Mesothelial cell of epicardium (in vitro differentiated cells): ENCODE data around the gene MED22. TPM values are rescaled to one million over a fixed set of nuclear protein-coding genes. Genes with fewer than 3 reads are reported as not detected.
"Not testable (repeated sequence)": the region's sequence is repeated elsewhere in the genome, so short reads cannot be mapped to it uniquely, and the experiment has no call there.

ENCODE experiments used
- DNase-seq, 2 experiments: peaks; one replicate each; pipeline ENCODE4 v3.0.0; 2021; ENCODE audit warnings: low spot score in 2 of 2; ENCODE audit not compliant: unreplicated experiment in 2 of 2
- H3K27ac Mint-ChIP-seq: 2 replicates; pipeline ENCODE4 v1.8.0; 2021; ENCODE audit warnings: mixed read lengths
- H3K27me3 Mint-ChIP-seq: 2 replicates; pipeline ENCODE4 v1.8.0; 2021; ENCODE audit warnings: low read depth, mixed read lengths
- H3K36me3 Mint-ChIP-seq: 2 replicates; pipeline ENCODE4 v1.8.0; 2021; ENCODE audit warnings: mixed read lengths
- H3K4me1 Mint-ChIP-seq: 2 replicates; pipeline ENCODE4 v1.8.0; 2021; ENCODE audit warnings: mixed read lengths
- H3K4me3 Mint-ChIP-seq: 2 replicates; pipeline ENCODE4 v1.8.0; 2021; ENCODE audit warnings: mild to moderate bottlenecking, moderate library complexity, mixed read lengths
- H3K9me3 Mint-ChIP-seq: 2 replicates; pipeline ENCODE4 v1.8.0; 2021; ENCODE audit warnings: mixed read lengths
- total RNA-seq: library from RNA; stranded (reverse); gene quantifications from 3 replicates; pipeline ENCODE4 v1.2.1, GENCODE V29; 2021
- TF ChIP-seq, protein P1 (sequence below): fragments of 200-600 bp; sonication (generic); IDR thresholded peaks from one replicate; pipeline ENCODE4 v1.5.0; 2021; ENCODE audit warnings: antibody characterized with exemption; ENCODE audit not compliant: unreplicated experiment

Gene MED22
- total RNA-seq, 1 donor from 2014 or later, result 35.1 TPM

GRCh38 chr9:133303266-133304157 is 44.4 kb downstream of the MED22 start:
- TF ChIP-seq, protein P1, sequence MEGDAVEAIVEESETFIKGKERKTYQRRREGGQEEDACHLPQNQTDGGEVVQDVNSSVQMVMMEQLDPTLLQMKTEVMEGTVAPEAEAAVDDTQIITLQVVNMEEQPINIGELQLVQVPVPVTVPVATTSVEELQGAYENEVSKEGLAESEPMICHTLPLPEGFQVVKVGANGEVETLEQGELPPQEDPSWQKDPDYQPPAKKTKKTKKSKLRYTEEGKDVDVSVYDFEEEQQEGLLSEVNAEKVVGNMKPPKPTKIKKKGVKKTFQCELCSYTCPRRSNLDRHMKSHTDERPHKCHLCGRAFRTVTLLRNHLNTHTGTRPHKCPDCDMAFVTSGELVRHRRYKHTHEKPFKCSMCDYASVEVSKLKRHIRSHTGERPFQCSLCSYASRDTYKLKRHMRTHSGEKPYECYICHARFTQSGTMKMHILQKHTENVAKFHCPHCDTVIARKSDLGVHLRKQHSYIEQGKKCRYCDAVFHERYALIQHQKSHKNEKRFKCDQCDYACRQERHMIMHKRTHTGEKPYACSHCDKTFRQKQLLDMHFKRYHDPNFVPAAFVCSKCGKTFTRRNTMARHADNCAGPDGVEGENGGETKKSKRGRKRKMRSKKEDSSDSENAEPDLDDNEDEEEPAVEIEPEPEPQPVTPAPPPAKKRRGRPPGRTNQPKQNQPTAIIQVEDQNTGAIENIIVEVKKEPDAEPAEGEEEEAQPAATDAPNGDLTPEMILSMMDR, result no peak
- Mint-ChIP-seq H3K27ac (no peak overlapping the region), H3K4me3 (no peak overlapping the region), H3K36me3 (no peaks in the 10 kb centered on the region), H3K4me1 (no peaks in the 10 kb centered on the region), H3K27me3 (peaks cover 30% of the 10 kb centered on the region), H3K9me3 (no peaks in the 10 kb centered on the region)
- DNase-seq, result no peak

DNA sequence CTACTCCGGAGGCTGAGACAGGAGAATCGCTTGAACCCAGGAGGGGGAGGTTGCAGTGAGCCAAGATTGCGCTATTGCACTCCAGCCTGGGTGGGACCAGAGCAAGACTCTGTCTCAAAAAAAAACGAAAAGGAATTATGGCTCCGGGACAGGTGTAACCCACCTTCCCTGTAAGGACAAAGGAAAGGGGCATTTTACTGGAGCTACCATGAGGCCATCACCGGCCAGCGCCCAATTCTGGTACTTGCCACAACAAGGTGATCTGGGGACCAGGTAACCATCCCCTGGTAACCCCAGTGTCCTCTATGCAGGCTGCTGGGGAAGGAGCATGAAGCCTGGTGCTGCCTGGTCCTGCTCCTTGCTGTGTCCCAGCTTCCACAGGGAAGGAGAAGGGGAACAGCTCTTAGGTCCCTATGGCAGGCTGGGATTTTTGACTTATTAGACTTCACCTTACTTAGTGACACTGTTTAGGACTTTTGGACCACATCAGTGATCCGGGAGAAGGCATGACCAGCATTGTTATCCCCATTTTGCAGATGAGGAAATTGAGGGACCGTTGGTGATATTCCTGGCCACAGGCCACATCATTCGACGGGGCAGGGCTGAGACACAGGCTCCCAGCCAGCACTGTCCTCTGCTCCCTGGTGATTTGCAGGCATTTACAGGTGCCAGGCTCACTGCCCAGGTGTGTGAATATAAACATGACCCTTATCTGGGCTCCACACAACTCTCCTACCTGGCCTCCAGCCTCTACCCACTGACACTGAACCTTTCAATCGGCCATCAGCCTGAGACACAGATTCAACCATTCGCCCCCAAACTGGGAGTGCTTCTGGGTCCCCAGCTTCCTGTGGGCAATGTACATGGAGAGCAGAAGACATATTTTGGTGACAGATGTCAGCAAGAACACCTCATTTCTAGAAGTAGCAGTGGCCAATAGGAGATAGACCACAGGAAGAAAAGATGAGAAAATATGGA is 46.4 kb downstream of the MED22 start:
- TF ChIP-seq, protein P1, result no peak
- Mint-ChIP-seq H3K36me3 (no peaks in the 10 kb centered on the region), H3K27ac (no peak overlapping the region), H3K4me3 (no peak overlapping the region), H3K27me3 (peaks cover 22% of the 10 kb centered on the region), H3K9me3 (peaks cover 4% of the 10 kb centered on the region), H3K4me1 (no peaks in the 10 kb centered on the region)
- no peak for DNase-seq

- H3K4me3 Mint-ChIP-seq, H3K27ac Mint-ChIP-seq, H3K36me3 Mint-ChIP-seq, H3K4me1 Mint-ChIP-seq, H3K9me3 Mint-ChIP-seq, DNase-seq: not testable (repeated sequence)
- peaks cover 16% of the 10 kb centered on the region for H3K27me3 Mint-ChIP-seq
These were observed 47.9 kb downstream of the MED22 start for GRCh38 chr9:133299996-133300395.

DNA sequence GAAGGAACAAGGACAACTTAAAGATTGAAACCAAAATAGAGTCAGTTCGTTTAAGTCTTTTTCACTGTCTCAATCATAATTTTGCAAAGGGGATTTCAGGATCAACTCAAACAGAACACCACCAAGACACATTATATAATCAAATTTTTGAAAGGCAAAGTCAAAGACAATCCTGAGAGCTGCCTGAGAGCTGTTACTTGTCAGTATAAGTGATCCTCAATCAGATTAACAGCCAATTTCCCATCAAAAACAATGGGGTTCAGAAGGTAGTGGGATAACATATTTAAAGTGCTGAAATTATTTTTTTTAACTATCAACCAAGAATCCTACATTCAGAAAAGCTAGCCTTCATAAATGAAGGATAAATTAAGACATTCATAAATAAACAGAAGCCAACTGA is 53.7 kb downstream of the MED22 start:
- H3K4me1 Mint-ChIP-seq, result no peaks in the 10 kb centered on the region
- no peak overlapping the region for H3K4me3 Mint-ChIP-seq
- H3K27me3 Mint-ChIP-seq, result peaks cover 3% of the 10 kb centered on the region
- peaks cover 52% of the 10 kb centered on the region for H3K9me3 Mint-ChIP-seq
- no peak for DNase-seq
- no peak overlapping the region for H3K27ac Mint-ChIP-seq
- TF ChIP-seq, protein P1, result no peak
- no peaks in the 10 kb centered on the region for H3K36me3 Mint-ChIP-seq

GRCh38 chr9:133290751-133291302 is 57.1 kb downstream of the MED22 start:
- no peak for DNase-seq
- no peak overlapping the region for H3K4me3 Mint-ChIP-seq
- H3K27me3 Mint-ChIP-seq, result peaks cover 3% of the 10 kb centered on the region
- H3K36me3 Mint-ChIP-seq, result no peaks in the 10 kb centered on the region
- no peak overlapping the region for H3K27ac Mint-ChIP-seq
- TF ChIP-seq, protein P1, result no peak
- peaks cover 60% of the 10 kb centered on the region for H3K9me3 Mint-ChIP-seq
- no peaks in the 10 kb centered on the region for H3K4me1 Mint-ChIP-seq

Other genes starting within 250 kb of the MED22 start
- gene RALGDS, start 226.9 kb downstream of the MED22 start, total RNA-seq, result 78.9 to 83.5 TPM (median 82.9 TPM) in 3 replicates
- gene GBGT1, start 184.2 kb downstream of the MED22 start, total RNA-seq, result 29.1 to 32.8 TPM (median 31.8 TPM) in 3 replicates
- gene OBP2B, start 138.9 kb downstream of the MED22 start, total RNA-seq, result not detected in 3 replicates
- 2.0 to 3.2 TPM (median 2.3 TPM) in 3 replicates for gene ABO, start 72.9 kb downstream of the MED22 start, total RNA-seq
- 22.8 to 25.6 TPM (median 24.9 TPM) in 3 replicates for gene SURF6, start 11.9 kb downstream of the MED22 start, total RNA-seq
- 2,220 to 2,356 TPM (median 2,311 TPM) in 3 replicates for gene RPL7A, start 87 bp upstream of the MED22 start, total RNA-seq
- 29.4 to 31.4 TPM (median 30.0 TPM) in 3 replicates for gene SURF1, start 8.4 kb upstream of the MED22 start, total RNA-seq
- 10.3 to 12.7 TPM (median 12.1 TPM) in 3 replicates for gene SURF2, start 8.4 kb upstream of the MED22 start, total RNA-seq
- gene SURF4, start 27.9 kb upstream of the MED22 start, total RNA-seq, result 147 to 152 TPM (median 149 TPM) in 3 replicates
- 6.6 to 7.5 TPM (median 6.7 TPM) in 3 replicates for gene STKLD1, start 28.2 kb upstream of the MED22 start, total RNA-seq
- 26.1 to 28.2 TPM (median 27.0 TPM) in 3 replicates for gene REXO4, start 69.9 kb upstream of the MED22 start, total RNA-seq
- gene ADAMTS13, start 74.2 kb upstream of the MED22 start, total RNA-seq, result 20.7 to 21.6 TPM (median 21.3 TPM) in 3 replicates
- 35.4 to 44.5 TPM (median 40.2 TPM) in 3 replicates for gene CACFD1, start 111.8 kb upstream of the MED22 start, total RNA-seq
- gene SLC2A6, start 131.0 kb upstream of the MED22 start, total RNA-seq, result 8.2 to 9.0 TPM (median 8.2 TPM) in 3 replicates
- gene MYMK, start 176.8 kb upstream of the MED22 start, total RNA-seq, result not detected in 3 replicates
- gene ADAMTSL2, start 186.6 kb upstream of the MED22 start, total RNA-seq, result 6.2 to 7.0 TPM (median 6.5 TPM) in 3 replicates